Liver (tissue), 3 donors: ENCODE measurements around the gene SPDYC.

ENCODE experiments used
- EGR1 ChIP-seq, 2 donors: IDR thresholded peaks; 2 replicates each; pipeline ENCODE4 v1.6.1; 2016 to 2018; ENCODE audit warnings: antibody characterized with exemption in 2 of 2, low read depth in 2 of 2
- FOXA1 ChIP-seq: IDR thresholded peaks from 2 replicates; pipeline ENCODE4 v1.6.1; 2016; ENCODE audit warnings: antibody characterized with exemption
- GABPA ChIP-seq, 2 donors: IDR thresholded peaks in 1 of 2; conservative IDR thresholded peaks in 1 of 2; 2 replicates each; pipeline ENCODE4 v1.6.1; 2016; ENCODE audit warnings: antibody characterized with exemption in 2 of 2, mild to moderate bottlenecking in 1 of 2, moderate library complexity in 1 of 2
- HNF4A ChIP-seq, 2 donors: conservative IDR thresholded peaks; 2 replicates each; pipeline ENCODE4 v1.6.1; 2016; ENCODE audit warnings: antibody characterized with exemption in 2 of 2, mild to moderate bottlenecking in 2 of 2
- HNF4G ChIP-seq: IDR thresholded peaks from 2 replicates; pipeline ENCODE4 v1.6.1; 2016; ENCODE audit warnings: antibody characterized with exemption
- RAD21 ChIP-seq, 2 donors: IDR thresholded peaks; 2 replicates each; pipeline ENCODE4 v1.6.1; 2016; ENCODE audit warnings: antibody characterized with exemption in 2 of 2, mild to moderate bottlenecking in 2 of 2
- RXRA ChIP-seq, 2 donors: IDR thresholded peaks; 2 replicates each; pipeline ENCODE4 v1.6.1; 2017 to 2018; ENCODE audit warnings: antibody characterized with exemption in 2 of 2, mild to moderate bottlenecking in 1 of 2
- SP1 ChIP-seq: IDR thresholded peaks from 2 replicates; pipeline ENCODE4 v1.6.1; 2018; ENCODE audit warnings: antibody characterized with exemption, mild to moderate bottlenecking
- TAF1 ChIP-seq: conservative IDR thresholded peaks from 2 replicates; pipeline ENCODE4 v1.6.1; 2016; ENCODE audit warnings: antibody characterized with exemption, mild to moderate bottlenecking
- YY1 ChIP-seq: IDR thresholded peaks from 2 replicates; pipeline ENCODE4 v1.6.1; 2016; ENCODE audit warnings: antibody characterized with exemption, mild to moderate bottlenecking
- TF ChIP-seq, protein P1 (sequence below): fragments of 150-350 bp; IDR thresholded peaks from 2 replicates; pipeline ENCODE4 v1.5.1; 2017; ENCODE audit warnings: improper control_type of control experiment, low read depth, low read length; ENCODE audit not compliant: missing input control
- TF ChIP-seq, protein P2 (sequence below): IDR thresholded peaks from 2 replicates; pipeline ENCODE4 v1.6.1; 2016; ENCODE audit warnings: antibody characterized with exemption
- TF ChIP-seq, protein P3 (sequence below): IDR thresholded peaks from 2 replicates; pipeline ENCODE4 v1.6.1; 2016; ENCODE audit warnings: antibody characterized with exemption, mild to moderate bottlenecking
- TF ChIP-seq, protein P4 (sequence below): IDR thresholded peaks from 2 replicates; pipeline ENCODE4 v1.6.1; 2016; ENCODE audit warnings: antibody characterized with exemption
- donor health status: healthy.
- donor health status: healthy.

DNA sequence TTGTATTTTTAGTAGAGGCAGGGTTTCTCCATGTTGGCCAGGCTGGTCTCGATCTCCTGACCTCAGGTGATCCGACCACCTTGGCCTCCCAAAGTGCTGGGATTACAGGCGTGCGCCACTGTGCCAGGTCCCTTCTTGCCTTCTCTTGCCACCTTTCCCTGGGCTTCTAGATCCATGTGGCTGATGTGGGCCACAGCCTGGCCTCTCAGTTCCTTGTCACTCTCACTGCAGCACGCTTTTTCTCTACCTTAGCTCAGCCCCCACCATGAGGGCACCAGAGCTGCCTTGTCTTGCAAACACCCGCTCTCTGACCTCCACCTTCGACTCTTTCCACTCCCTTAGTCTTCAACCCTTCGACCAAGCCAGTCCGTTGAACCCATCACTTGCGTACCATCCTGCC lies 19.2 kb downstream of the SPDYC start:
- no peak for TF ChIP-seq YY1
- TF ChIP-seq, protein P1, sequence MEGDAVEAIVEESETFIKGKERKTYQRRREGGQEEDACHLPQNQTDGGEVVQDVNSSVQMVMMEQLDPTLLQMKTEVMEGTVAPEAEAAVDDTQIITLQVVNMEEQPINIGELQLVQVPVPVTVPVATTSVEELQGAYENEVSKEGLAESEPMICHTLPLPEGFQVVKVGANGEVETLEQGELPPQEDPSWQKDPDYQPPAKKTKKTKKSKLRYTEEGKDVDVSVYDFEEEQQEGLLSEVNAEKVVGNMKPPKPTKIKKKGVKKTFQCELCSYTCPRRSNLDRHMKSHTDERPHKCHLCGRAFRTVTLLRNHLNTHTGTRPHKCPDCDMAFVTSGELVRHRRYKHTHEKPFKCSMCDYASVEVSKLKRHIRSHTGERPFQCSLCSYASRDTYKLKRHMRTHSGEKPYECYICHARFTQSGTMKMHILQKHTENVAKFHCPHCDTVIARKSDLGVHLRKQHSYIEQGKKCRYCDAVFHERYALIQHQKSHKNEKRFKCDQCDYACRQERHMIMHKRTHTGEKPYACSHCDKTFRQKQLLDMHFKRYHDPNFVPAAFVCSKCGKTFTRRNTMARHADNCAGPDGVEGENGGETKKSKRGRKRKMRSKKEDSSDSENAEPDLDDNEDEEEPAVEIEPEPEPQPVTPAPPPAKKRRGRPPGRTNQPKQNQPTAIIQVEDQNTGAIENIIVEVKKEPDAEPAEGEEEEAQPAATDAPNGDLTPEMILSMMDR, result no peak
- TF ChIP-seq, protein P2, sequence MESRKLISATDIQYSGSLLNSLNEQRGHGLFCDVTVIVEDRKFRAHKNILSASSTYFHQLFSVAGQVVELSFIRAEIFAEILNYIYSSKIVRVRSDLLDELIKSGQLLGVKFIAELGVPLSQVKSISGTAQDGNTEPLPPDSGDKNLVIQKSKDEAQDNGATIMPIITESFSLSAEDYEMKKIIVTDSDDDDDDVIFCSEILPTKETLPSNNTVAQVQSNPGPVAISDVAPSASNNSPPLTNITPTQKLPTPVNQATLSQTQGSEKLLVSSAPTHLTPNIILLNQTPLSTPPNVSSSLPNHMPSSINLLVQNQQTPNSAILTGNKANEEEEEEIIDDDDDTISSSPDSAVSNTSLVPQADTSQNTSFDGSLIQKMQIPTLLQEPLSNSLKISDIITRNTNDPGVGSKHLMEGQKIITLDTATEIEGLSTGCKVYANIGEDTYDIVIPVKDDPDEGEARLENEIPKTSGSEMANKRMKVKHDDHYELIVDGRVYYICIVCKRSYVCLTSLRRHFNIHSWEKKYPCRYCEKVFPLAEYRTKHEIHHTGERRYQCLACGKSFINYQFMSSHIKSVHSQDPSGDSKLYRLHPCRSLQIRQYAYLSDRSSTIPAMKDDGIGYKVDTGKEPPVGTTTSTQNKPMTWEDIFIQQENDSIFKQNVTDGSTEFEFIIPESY, result no peak
- no peak for TF ChIP-seq HNF4G
- no peak for TF ChIP-seq RAD21 (IDR thresholded peaks at IDR 0.05)
- TF ChIP-seq GABPA (IDR thresholded peaks at IDR 0.05 in 1 of 2, conservative IDR thresholded peaks at IDR 0.05 in 1 of 2), result no peak
- TF ChIP-seq, protein P3, sequence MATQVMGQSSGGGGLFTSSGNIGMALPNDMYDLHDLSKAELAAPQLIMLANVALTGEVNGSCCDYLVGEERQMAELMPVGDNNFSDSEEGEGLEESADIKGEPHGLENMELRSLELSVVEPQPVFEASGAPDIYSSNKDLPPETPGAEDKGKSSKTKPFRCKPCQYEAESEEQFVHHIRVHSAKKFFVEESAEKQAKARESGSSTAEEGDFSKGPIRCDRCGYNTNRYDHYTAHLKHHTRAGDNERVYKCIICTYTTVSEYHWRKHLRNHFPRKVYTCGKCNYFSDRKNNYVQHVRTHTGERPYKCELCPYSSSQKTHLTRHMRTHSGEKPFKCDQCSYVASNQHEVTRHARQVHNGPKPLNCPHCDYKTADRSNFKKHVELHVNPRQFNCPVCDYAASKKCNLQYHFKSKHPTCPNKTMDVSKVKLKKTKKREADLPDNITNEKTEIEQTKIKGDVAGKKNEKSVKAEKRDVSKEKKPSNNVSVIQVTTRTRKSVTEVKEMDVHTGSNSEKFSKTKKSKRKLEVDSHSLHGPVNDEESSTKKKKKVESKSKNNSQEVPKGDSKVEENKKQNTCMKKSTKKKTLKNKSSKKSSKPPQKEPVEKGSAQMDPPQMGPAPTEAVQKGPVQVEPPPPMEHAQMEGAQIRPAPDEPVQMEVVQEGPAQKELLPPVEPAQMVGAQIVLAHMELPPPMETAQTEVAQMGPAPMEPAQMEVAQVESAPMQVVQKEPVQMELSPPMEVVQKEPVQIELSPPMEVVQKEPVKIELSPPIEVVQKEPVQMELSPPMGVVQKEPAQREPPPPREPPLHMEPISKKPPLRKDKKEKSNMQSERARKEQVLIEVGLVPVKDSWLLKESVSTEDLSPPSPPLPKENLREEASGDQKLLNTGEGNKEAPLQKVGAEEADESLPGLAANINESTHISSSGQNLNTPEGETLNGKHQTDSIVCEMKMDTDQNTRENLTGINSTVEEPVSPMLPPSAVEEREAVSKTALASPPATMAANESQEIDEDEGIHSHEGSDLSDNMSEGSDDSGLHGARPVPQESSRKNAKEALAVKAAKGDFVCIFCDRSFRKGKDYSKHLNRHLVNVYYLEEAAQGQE, result no peak
- no peak for TF ChIP-seq HNF4A (conservative IDR thresholded peaks at IDR 0.05)
- no peak for TF ChIP-seq RXRA (IDR thresholded peaks at IDR 0.05)
- TF ChIP-seq EGR1 (IDR thresholded peaks at IDR 0.05; ENCODE audit: low read depth in 2 of 2), result no peak
- TF ChIP-seq FOXA1, result no peak
- TF ChIP-seq SP1, result no peak
- TF ChIP-seq, protein P4, sequence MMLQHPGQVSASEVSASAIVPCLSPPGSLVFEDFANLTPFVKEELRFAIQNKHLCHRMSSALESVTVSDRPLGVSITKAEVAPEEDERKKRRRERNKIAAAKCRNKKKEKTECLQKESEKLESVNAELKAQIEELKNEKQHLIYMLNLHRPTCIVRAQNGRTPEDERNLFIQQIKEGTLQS, result no peak
- no peak for TF ChIP-seq TAF1
